Choroid plexus epithelial cell (primary cell): Measurements from ENCODE around the gene SYTL1.

Experiments used
- DNase-seq: peaks from one replicate; pipeline ENCODE4 v3.0.0-alpha.2; 2010; ENCODE audit warnings: low read depth
- H3K4me3 ChIP-seq: 2 replicates; pipeline ENCODE4 v1.5.1; 2011; ENCODE audit warnings: low read depth, mild to moderate bottlenecking, control low read depth, low read length, moderate library complexity
- CTCF ChIP-seq: conservative IDR thresholded peaks from 2 replicates; pipeline ENCODE4 v1.5.1; 2011; ENCODE audit warnings: low read depth, mild to moderate bottlenecking, control low read depth, inconsistent platforms, low read length, moderate library complexity

SYTL1 gene

GRCh38 chr1:27351541-27352107 lies 9.8 kb downstream of the SYTL1 start:
- no peak for TF ChIP-seq CTCF
- no peak for DNase-seq
- H3K4me3 ChIP-seq = no peak overlapping the region

- H3K4me3 ChIP-seq = no peak overlapping the region
- no peak for DNase-seq
- no peak for TF ChIP-seq CTCF
These were observed 11.3 kb downstream of the SYTL1 start for GRCh38 chr1:27353166-27353565.

- no peak for TF ChIP-seq CTCF
- DNase-seq = no peak
- no peak overlapping the region for H3K4me3 ChIP-seq
These were observed 11.8 kb downstream of the SYTL1 start for GRCh38 chr1:27353629-27354028.

GRCh38 chr1:27355683-27356082 lies 13.9 kb downstream of the SYTL1 start:
- no peak overlapping the region for H3K4me3 ChIP-seq
- no peak for TF ChIP-seq CTCF
- no peak for DNase-seq

- DNase-seq = no peak
- no peak for TF ChIP-seq CTCF
- H3K4me3 ChIP-seq = no peak overlapping the region
These were observed 14.4 kb downstream of the SYTL1 start for GRCh38 chr1:27356277-27356618.

GRCh38 chr1:27356619-27357280 lies 14.9 kb downstream of the SYTL1 start:
- H3K4me3 ChIP-seq = no peak overlapping the region
- no peak for DNase-seq
- no peak for TF ChIP-seq CTCF
